Measurements from ENCODE around the gene PDE6H. TPM values are rescaled to one million over a fixed set of nuclear protein-coding genes. Genes with fewer than 3 reads are reported as not detected.

The PDE6H gene
- total and polyA plus RNA-seq, 4 donors: not detected

- no peaks in the 10 kb centered on the region for H3K4me1 ChIP-seq (ENCODE audit: control insufficient read depth in 1 of 2, insufficient read depth in 2 of 2, low read length in 2 of 2)
- H3K36me3 ChIP-seq (ENCODE audit: control insufficient read depth in 1 of 2, insufficient read depth in 2 of 2, low read length in 1 of 2): no peaks in the 10 kb centered on the region
- WGBS, 2 donors: 86 to 89% methylated on average over 3 of the region's 3 CpGs
- intact Hi-C loops (cut with DNase I): loop anchor here (2.0 to 10.0 kb wide), 7 partner anchors 61 to 529 kb away; partner anchors contain the start of gene ERP27 (in 1 of the 2)
- DNase-seq (no peak), ATAC-seq (ENCODE audit: low FRiP score) (peak; percentile 82)
- no peaks in the 10 kb centered on the region for H3K27me3 ChIP-seq (ENCODE audit: control insufficient read depth in 1 of 2, insufficient read depth in 2 of 2, low read length in 1 of 2)
- no peaks in the 10 kb centered on the region for H3K9me3 ChIP-seq (ENCODE audit: control insufficient read depth, low read length)
- H3K27ac ChIP-seq (ENCODE audit: low read depth in 1 of 2, low read length in 2 of 2): no peak overlapping the region
- H3K4me3 ChIP-seq (ENCODE audit: low read length in 2 of 2): no peak overlapping the region
Observed at GRCh38 chr12:14995583-14996425, 23.0 kb downstream of the PDE6H start.

- Histone ChIP-seq H3K27me3 (ENCODE audit: control insufficient read depth in 1 of 2, insufficient read depth in 2 of 2, low read length in 1 of 2) (no peaks in the 10 kb centered on the region), H3K4me1 (ENCODE audit: control insufficient read depth in 1 of 2, insufficient read depth in 2 of 2, low read length in 2 of 2) (peaks cover 2% of the 10 kb centered on the region in 2 donors), H3K9me3 (ENCODE audit: control insufficient read depth, low read length) (no peaks in the 10 kb centered on the region), H3K4me3 (ENCODE audit: low read length in 2 of 2) (no peak overlapping the region), H3K27ac (ENCODE audit: low read depth in 1 of 2, low read length in 2 of 2) (no peak overlapping the region), H3K36me3 (ENCODE audit: control insufficient read depth in 1 of 2, insufficient read depth in 2 of 2, low read length in 1 of 2) (no peaks in the 10 kb centered on the region)
- DNase-seq: no peak
- ATAC-seq (ENCODE audit: low FRiP score): no peak
- intact Hi-C loops (cut with DNase I): loop anchor here (2.0 to 10.0 kb wide), 7 partner anchors 63 to 527 kb away; partner anchors contain the start of gene ERP27 (in 1 of the 2)
- WGBS, 2 donors: 79 to 82% methylated on average over 3 of the region's 3 CpGs
Observed at GRCh38 chr12:14997998-14998397, 25.2 kb downstream of the PDE6H start.

DNA sequence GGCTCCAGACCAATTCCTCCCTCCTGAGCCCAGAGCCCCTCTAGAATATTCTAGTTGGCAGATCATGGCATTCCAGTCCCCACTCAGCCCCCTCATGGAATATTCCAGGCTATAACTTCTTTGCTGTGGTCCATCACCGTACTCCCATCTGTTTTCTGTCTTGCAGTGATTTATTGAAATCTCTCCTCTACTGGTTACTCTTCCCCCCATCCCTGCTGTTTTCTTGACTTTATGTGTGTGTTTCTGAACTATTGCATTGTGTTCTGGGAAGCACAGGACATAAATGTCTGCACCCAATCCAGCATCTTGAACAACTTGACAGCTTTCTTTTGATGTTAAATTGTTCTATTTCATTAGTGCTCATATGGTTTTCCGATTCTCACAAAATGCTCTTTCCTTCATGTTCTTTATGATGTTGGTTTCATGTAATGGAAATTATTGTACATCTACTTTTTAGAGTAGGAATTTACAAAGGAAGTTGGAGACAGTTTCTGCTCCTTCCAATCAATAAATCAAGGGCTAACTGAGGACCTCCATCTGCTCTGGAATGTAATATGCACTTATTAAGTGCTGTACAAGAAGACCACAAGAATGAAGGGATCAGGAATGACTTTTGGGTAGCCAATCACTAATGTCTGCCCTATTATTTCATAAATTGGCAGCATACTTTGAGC, 26.3 kb downstream of the PDE6H start:
- ATAC-seq (ENCODE audit: low FRiP score) (no peak), DNase-seq (no peak)
- H3K27me3 ChIP-seq (ENCODE audit: control insufficient read depth in 1 of 2, insufficient read depth in 2 of 2, low read length in 1 of 2): no peaks in the 10 kb centered on the region
- intact Hi-C loops (cut with DNase I): loop anchor here (5.0 to 10.0 kb wide), 6 partner anchors 64 to 526 kb away; partner anchors contain the start of gene ERP27 (in 1 of the 2)
- H3K4me1 ChIP-seq (ENCODE audit: control insufficient read depth in 1 of 2, insufficient read depth in 2 of 2, low read length in 2 of 2): peaks cover 2% of the 10 kb centered on the region in 2 donors
- H3K36me3 ChIP-seq (ENCODE audit: control insufficient read depth in 1 of 2, insufficient read depth in 2 of 2, low read length in 1 of 2): no peaks in the 10 kb centered on the region
- H3K27ac ChIP-seq (ENCODE audit: low read depth in 1 of 2, low read length in 2 of 2): no peak overlapping the region
- no peaks in the 10 kb centered on the region for H3K9me3 ChIP-seq (ENCODE audit: control insufficient read depth, low read length)
- no peak overlapping the region for H3K4me3 ChIP-seq (ENCODE audit: low read length in 2 of 2)
- WGBS, 2 donors: 71 to 85% methylated on average over 2 of the region's 2 CpGs

DNA sequence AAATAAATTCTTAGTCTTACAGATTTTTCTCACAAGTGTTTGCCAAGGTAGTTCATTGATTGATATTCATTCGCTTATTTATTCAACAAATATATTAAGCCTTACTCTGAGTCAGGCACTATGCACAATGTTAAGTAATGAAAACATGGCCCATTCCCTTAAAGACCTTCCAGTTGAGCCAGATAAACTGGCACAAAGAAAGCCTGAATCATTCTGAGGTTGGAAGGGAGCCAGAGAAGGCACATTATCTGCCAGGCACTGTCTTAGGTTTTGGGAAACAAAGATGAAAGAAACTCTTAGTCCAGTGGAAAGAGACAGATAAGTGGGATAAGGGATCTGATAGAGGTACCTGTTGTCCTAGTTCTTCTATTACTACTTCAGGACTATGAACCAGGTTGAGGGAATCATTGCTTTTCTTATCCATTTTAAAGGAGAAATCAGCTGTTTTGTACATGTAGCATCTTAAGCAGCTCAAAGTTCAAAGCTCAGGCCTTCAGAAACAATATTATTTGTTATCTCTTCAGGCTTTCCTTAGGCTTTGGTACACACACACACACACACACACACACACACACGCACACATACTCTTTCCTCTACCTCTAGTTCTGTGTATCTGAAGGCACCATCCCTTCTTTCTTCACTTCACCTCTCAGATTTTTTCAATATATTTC, 27.0 kb downstream of the PDE6H start:
- Histone ChIP-seq H3K27me3 (ENCODE audit: control insufficient read depth in 1 of 2, insufficient read depth in 2 of 2, low read length in 1 of 2) (no peaks in the 10 kb centered on the region), H3K9me3 (ENCODE audit: control insufficient read depth, low read length) (no peaks in the 10 kb centered on the region), H3K27ac (ENCODE audit: low read depth in 1 of 2, low read length in 2 of 2) (no peak overlapping the region), H3K36me3 (ENCODE audit: control insufficient read depth in 1 of 2, insufficient read depth in 2 of 2, low read length in 1 of 2) (no peaks in the 10 kb centered on the region), H3K4me3 (ENCODE audit: low read length in 2 of 2) (no peak overlapping the region), H3K4me1 (ENCODE audit: control insufficient read depth in 1 of 2, insufficient read depth in 2 of 2, low read length in 2 of 2) (peaks cover 2% of the 10 kb centered on the region in 2 donors)
- no peak for DNase-seq
- no peak for ATAC-seq (ENCODE audit: low FRiP score)
- intact Hi-C loops (cut with DNase I): loop anchor here (5.0 to 10.0 kb wide), 9 partner anchors 65 to 525 kb away; partner anchors contain the start of genes ERP27 (in 1 of the 2) and RERG (in 1 of the 2)
- WGBS, 2 donors: 54 to 63% methylated on average over 2 of the region's 2 CpGs

DNA sequence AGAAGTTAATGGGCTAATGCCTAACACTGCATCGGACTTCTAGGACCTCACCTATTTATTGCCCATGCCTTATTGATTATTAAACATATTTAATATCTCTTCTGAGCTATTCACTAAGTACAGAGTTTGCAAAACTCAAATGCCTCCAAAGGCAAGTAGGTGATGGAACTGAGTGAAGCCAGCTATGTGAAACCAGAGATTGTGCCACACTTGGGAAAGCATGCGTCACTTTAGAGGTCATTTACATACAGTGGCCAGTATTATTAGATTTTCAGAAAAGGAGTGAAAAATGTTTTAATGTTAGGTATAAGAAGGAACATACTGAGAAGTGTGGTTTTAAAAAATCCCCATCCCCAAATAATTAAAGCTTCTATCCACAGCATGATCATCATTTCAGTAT, 27.7 kb downstream of the PDE6H start:
- H3K27ac ChIP-seq (ENCODE audit: low read depth in 1 of 2, low read length in 2 of 2): no peak overlapping the region
- intact Hi-C loops (cut with DNase I): loop anchor here in 1 of 2 donors (5.0 to 10.0 kb wide), 3 partner anchors 124 to 264 kb away; partner anchors contain the start of gene RERG
- H3K27me3 ChIP-seq (ENCODE audit: control insufficient read depth in 1 of 2, insufficient read depth in 2 of 2, low read length in 1 of 2): no peaks in the 10 kb centered on the region
- H3K9me3 ChIP-seq (ENCODE audit: control insufficient read depth, low read length): no peaks in the 10 kb centered on the region
- no peak for ATAC-seq (ENCODE audit: low FRiP score)
- H3K4me3 ChIP-seq (ENCODE audit: low read length in 2 of 2): no peak overlapping the region
- peaks cover 2% of the 10 kb centered on the region in 2 donors for H3K4me1 ChIP-seq (ENCODE audit: control insufficient read depth in 1 of 2, insufficient read depth in 2 of 2, low read length in 2 of 2)
- no peaks in the 10 kb centered on the region for H3K36me3 ChIP-seq (ENCODE audit: control insufficient read depth in 1 of 2, insufficient read depth in 2 of 2, low read length in 1 of 2)
- 93 to 98% methylated on average over 2 of the region's 2 CpGs for WGBS, 2 donors
- no peak for DNase-seq

DNA sequence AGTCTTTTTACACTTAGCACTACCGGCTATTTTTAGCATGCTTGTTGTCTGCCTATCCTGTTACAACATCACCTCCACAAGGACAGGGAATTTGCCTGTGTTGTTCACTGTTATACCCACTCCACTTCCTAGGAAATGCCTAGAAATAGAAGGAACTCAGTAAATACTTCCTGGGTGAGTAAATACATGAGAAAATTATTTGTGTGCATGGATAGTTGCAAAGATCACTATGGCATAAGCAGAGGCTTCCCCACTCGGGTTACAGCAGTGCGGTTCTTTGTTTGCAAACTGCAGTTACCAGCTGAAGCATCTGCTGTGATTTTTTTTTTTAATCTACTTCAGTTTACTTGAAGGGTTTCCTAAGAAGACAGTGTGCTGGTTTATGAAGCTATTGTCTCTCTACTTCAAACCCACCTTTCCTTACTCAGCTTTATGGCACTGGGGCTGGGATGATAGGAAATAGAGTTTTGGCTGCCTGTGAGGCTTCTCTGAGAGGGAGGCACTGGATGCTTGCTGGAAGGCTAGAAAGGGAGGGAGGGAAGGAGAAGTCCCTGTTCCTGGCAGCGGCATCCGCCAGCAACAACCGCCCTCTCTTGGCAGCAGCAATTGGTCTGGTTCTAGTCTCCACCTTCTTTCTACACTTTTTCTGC, 29.0 kb downstream of the PDE6H start:
- H3K4me1 ChIP-seq (ENCODE audit: control insufficient read depth in 1 of 2, insufficient read depth in 2 of 2, low read length in 2 of 2): peaks cover 2% of the 10 kb centered on the region in 2 donors
- no peaks in the 10 kb centered on the region for H3K27me3 ChIP-seq (ENCODE audit: control insufficient read depth in 1 of 2, insufficient read depth in 2 of 2, low read length in 1 of 2)
- 8 to 9% methylated on average over 6 of the region's 6 CpGs for WGBS, 2 donors
- peak overlapping the region in 1 of 2 donors; percentile 33 for H3K27ac ChIP-seq (ENCODE audit: low read depth in 1 of 2, low read length in 2 of 2)
- ATAC-seq (ENCODE audit: low FRiP score) (peak; percentile 87), DNase-seq (peak; percentile 79 to 80)
- peak overlapping the region in 1 of 2 donors; percentile 6 for H3K4me3 ChIP-seq (ENCODE audit: low read length in 2 of 2)
- H3K9me3 ChIP-seq (ENCODE audit: control insufficient read depth, low read length): no peaks in the 10 kb centered on the region
- intact Hi-C loops (cut with DNase I): loop anchor here in 1 of 2 donors (5.0 to 10.0 kb wide), 3 partner anchors 123 to 263 kb away; partner anchors contain the start of gene RERG
- H3K36me3 ChIP-seq (ENCODE audit: control insufficient read depth in 1 of 2, insufficient read depth in 2 of 2, low read length in 1 of 2): no peaks in the 10 kb centered on the region

DNA sequence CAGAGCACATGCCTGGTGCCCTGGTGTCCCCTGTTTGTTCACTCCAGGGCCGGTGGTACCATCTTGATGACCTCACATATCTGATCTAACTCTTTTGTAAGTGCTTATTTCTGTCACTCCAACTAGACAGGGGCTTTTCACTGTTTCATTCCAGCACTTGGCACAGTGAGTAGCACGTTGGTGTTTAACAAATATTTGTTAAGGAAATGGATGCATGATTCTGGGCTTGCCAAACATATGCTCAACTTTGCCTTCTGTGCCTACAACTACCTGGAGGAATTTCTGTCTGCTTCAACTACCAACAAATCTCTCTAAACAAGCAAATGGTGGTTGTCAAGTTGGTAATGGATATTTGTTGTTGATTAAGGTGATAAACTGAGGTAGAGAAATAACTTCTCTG, 31.6 kb downstream of the PDE6H start:
- H3K9me3 ChIP-seq (ENCODE audit: control insufficient read depth, low read length): no peaks in the 10 kb centered on the region
- H3K4me3 ChIP-seq (ENCODE audit: low read length in 2 of 2): no peak overlapping the region
- no peaks in the 10 kb centered on the region for H3K36me3 ChIP-seq (ENCODE audit: control insufficient read depth in 1 of 2, insufficient read depth in 2 of 2, low read length in 1 of 2)
- WGBS, 2 donors: 85 to 86% methylated on average over 2 of the region's 2 CpGs
- no peaks in the 10 kb centered on the region for H3K27me3 ChIP-seq (ENCODE audit: control insufficient read depth in 1 of 2, insufficient read depth in 2 of 2, low read length in 1 of 2)
- peaks cover 2% of the 10 kb centered on the region in 2 donors for H3K4me1 ChIP-seq (ENCODE audit: control insufficient read depth in 1 of 2, insufficient read depth in 2 of 2, low read length in 2 of 2)
- no peak for DNase-seq
- no peak overlapping the region for H3K27ac ChIP-seq (ENCODE audit: low read depth in 1 of 2, low read length in 2 of 2)
- no peak for ATAC-seq (ENCODE audit: low FRiP score)
- intact Hi-C loops (cut with DNase I): loop anchor here in 1 of 2 donors (5.0 to 10.0 kb wide), 3 partner anchors 120 to 260 kb away; partner anchors contain the start of gene RERG

DNA sequence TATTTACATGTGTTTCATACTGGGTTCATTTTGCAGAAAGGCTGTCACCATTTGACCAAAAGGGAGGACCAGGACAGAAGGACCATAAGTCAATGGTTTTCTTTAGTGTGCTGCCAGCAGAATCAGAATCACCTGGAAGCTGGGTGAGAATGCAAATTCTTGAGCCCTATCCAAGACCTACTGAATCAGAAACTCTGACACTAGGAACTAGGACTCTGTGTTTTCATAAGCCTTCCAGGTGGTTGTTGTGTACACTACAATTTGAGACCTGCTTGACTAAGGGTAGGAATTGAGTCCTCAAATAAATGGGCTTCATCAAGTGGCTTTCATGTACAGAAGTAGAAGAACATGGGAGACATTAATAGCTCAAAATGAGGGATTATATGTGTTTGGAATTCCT, 32.2 kb downstream of the PDE6H start:
- Histone ChIP-seq H3K4me1 (ENCODE audit: control insufficient read depth in 1 of 2, insufficient read depth in 2 of 2, low read length in 2 of 2) (peaks cover 2% of the 10 kb centered on the region in 2 donors), H3K27ac (ENCODE audit: low read depth in 1 of 2, low read length in 2 of 2) (no peak overlapping the region), H3K4me3 (ENCODE audit: low read length in 2 of 2) (no peak overlapping the region), H3K27me3 (ENCODE audit: control insufficient read depth in 1 of 2, insufficient read depth in 2 of 2, low read length in 1 of 2) (no peaks in the 10 kb centered on the region), H3K36me3 (ENCODE audit: control insufficient read depth in 1 of 2, insufficient read depth in 2 of 2, low read length in 1 of 2) (no peaks in the 10 kb centered on the region), H3K9me3 (ENCODE audit: control insufficient read depth, low read length) (no peaks in the 10 kb centered on the region)
- ATAC-seq (ENCODE audit: low FRiP score) (no peak), DNase-seq (no peak)
- intact Hi-C loops (cut with DNase I): loop anchor here in 1 of 2 donors (10.0 kb wide), 2 partner anchors 120 to 260 kb away; no protein-coding TSS in a partner anchor

All from aorta (tissue), 5 donors.